ENCODE data around the gene BFSP1.

BFSP1 gene

GRCh38 chr20:17558154-17558940, 27.2 kb upstream of the BFSP1 start:
- DNase-seq (ENCODE audit: low read depth, low spot score), result peak; percentile 64

- DNase-seq (ENCODE audit: low read depth, low spot score), result no peak
These were observed 26.5 kb upstream of the BFSP1 start for GRCh38 chr20:17557675-17558006.

GRCh38 chr20:17556837-17557674, 25.9 kb upstream of the BFSP1 start:
- DNase-seq (ENCODE audit: low read depth, low spot score), result no peak

GRCh38 chr20:17555106-17555505, 23.9 kb upstream of the BFSP1 start:
- no peak for DNase-seq (ENCODE audit: low read depth, low spot score)

- no peak for DNase-seq (ENCODE audit: low read depth, low spot score)
These were observed 18.0 kb upstream of the BFSP1 start for GRCh38 chr20:17549131-17549530.

- no peak for DNase-seq (ENCODE audit: low read depth, low spot score)
These were observed 13.9 kb upstream of the BFSP1 start for GRCh38 chr20:17545127-17545526.

GRCh38 chr20:17543531-17544131, 12.5 kb upstream of the BFSP1 start:
- DNase-seq (ENCODE audit: low read depth, low spot score), result no peak

GRCh38 chr20:17542993-17543412, 11.8 kb upstream of the BFSP1 start:
- no peak for DNase-seq (ENCODE audit: low read depth, low spot score)

- no peak for DNase-seq (ENCODE audit: low read depth, low spot score)
These were observed 11.3 kb upstream of the BFSP1 start for GRCh38 chr20:17542481-17542880.

GRCh38 chr20:17541996-17542395, 10.8 kb upstream of the BFSP1 start:
- DNase-seq (ENCODE audit: low read depth, low spot score), result no peak

- no peak for DNase-seq (ENCODE audit: low read depth, low spot score)
These were observed 10.4 kb upstream of the BFSP1 start for GRCh38 chr20:17541596-17541995.

GRCh38 chr20:17538517-17539170, 7.5 kb upstream of the BFSP1 start:
- no peak for DNase-seq (ENCODE audit: low read depth, low spot score)

GRCh38 chr20:17537959-17538358, 6.8 kb upstream of the BFSP1 start:
- no peak for DNase-seq (ENCODE audit: low read depth, low spot score)

GRCh38 chr20:17536944-17537444, 5.8 kb upstream of the BFSP1 start:
- DNase-seq (ENCODE audit: low read depth, low spot score), result peak; percentile 82

GRCh38 chr20:17534077-17534476, 2.9 kb upstream of the BFSP1 start:
- DNase-seq (ENCODE audit: low read depth, low spot score), result no peak

- peak; percentile 78 for DNase-seq (ENCODE audit: low read depth, low spot score)
These were observed 2.2 kb upstream of the BFSP1 start for GRCh38 chr20:17533396-17533795.

GRCh38 chr20:17531665-17532025, 466 bp upstream of the BFSP1 start:
- DNase-seq (ENCODE audit: low read depth, low spot score), result no peak

- no peak for DNase-seq (ENCODE audit: low read depth, low spot score)
These were observed 1.0 kb downstream of the BFSP1 start for GRCh38 chr20:17530153-17530552.

GRCh38 chr20:17529586-17529985, 1.6 kb downstream of the BFSP1 start:
- no peak for DNase-seq (ENCODE audit: low read depth, low spot score)

- no peak for DNase-seq (ENCODE audit: low read depth, low spot score)
These were observed 5.5 kb downstream of the BFSP1 start for GRCh38 chr20:17525650-17526049.

GRCh38 chr20:17525132-17525531, 6.0 kb downstream of the BFSP1 start:
- DNase-seq (ENCODE audit: low read depth, low spot score), result no peak

GRCh38 chr20:17524560-17524959, 6.6 kb downstream of the BFSP1 start:
- no peak for DNase-seq (ENCODE audit: low read depth, low spot score)

Measured in iPS DF 19.7 (cell line).